ENCODE measurements around the gene FNBP1L.

DNA sequence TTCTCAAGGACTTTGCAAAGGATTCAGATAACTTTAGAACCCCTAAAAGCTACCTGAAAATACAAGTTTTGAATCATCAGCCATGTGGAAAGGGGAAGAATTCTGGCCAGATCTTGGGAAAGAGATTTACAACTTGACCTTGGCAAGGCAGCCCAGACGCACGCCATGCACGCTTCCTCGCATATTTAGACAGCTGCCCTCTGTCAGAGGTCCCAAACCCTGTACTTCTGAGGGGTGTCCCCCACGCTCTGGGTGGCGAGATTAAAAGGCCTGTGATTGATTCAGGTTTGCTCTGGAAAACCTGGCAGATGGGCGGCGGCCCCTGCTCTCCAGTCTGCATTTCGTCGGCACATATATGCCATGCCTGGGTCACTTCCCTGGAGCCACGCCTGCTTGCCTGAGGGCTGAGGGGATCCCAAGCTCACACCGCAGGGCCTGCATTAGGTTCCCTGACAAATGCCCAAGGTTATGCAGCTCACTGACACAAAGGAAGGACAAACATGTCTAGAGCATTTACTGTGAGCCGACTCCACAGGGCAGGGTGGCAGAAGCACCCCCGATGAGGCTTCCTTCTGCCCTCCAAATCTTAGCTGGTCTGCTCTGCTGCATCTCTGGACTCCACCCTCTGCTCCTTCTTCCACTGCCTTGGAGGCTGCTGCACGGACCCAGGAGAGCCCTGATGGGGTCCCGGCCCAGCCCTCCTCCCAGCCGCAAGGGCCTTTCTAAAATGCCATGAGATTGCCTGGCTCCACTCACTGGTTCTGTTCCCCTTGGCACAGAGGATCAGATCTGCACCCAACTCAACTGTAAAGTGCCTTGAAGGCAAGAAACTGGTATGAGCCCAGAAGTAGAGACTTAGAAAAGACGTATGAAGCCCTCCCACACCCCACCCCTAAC is 129.9 kb downstream of the FNBP1L start:
- TF ChIP-seq CTCF (IDR thresholded peaks at IDR 0.05) (no peak), EZH2 (IDR thresholded peaks at IDR 0.05; ENCODE audit: borderline replicate concordance, insufficient read depth, low read depth, low read length, poor library complexity, severe bottlenecking) (no peak)
